ENCODE data around the gene ATP23. TPM values are rescaled to one million over a fixed set of nuclear protein-coding genes. Genes with fewer than 3 reads are reported as not detected.

Gene ATP23
- polyA plus RNA-seq, 2 of the 4 experiments (the other 2 are of a cell fraction) = 7.5 to 13.4 TPM

DNA sequence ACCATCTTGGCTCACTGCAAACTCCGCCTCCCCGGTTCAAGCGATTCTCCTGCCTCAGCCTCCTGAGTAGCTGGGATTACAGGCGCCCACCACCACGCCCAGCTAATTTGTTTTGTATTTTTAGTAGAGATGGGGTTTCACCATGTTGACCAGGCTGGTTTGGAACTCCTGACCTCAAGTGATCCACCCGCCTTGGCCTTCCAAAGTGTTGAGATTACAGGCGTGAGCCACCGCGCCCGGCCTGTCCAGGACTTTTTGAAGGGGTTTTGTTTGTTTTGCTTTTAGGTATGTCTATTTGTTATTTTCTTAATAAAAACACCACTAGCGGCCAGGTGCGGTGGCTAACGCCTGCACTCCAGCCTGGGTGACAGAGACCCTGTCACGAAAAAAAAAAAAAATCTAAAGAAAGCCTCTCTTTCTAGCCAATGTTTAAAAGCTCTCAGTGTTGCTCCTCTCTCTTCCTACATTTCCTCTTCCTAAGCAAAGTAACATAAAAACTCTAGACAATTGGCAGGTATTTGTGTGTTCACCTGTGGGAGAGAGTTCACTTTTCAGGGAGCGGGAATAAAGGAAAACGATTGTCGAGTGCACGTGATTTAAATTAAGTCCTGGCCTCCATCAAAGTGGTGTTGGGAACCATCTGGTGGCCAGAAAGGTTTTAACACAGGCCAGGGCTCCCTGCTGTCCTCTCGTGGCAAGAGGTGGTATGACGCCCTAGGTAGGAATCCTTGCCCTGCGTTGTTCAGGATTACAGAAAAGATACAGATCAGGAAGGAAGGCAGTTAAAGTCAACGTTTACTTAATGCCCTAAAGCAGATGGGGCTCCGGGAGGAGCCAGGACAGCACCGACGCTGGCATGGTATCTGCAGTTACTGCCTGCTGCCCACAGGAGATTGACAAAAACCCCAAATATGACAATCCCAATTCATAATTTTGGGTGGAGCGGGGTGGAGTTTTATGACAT is 36.2 kb upstream of the ATP23 start:
- Histone ChIP-seq H3K9me3 (no peaks in the 10 kb centered on the region), H3K4me1 (no peaks in the 10 kb centered on the region), H3K4me3 (no peak overlapping the region), H3K4me2 (peak overlapping the region; percentile 56), H3K27ac (peak overlapping the region; percentile 41 to 72; a peak in 5 of 6 replicates)
- ATAC-seq (peak; percentile 86 to 95), DNase-seq (ENCODE audit: low read depth in 1 of 2, low spot score in 1 of 2) (peak; percentile 71 to 92), FAIRE-seq (peak; percentile 74)
- CTCF ChIA-PET = interaction anchor here (0.5 to 10.8 kb wide), 40 partner anchors 10 to 186 kb away, joined by 3 to 218 read pairs (median 6); partner anchors contain the start of genes AVIL and CTDSP2
- WGBS (ENCODE audit: missing lambda C conversion rate) = 43% methylated on average over 26 of the region's 26 CpGs
- TF ChIP-seq SMC3 (IDR thresholded peaks at IDR 0.05) = peak; percentile 100
- peak; percentile 35; the same call in 1 of the 2 replicates for TF ChIP-seq GATA3 (IDR thresholded peaks at IDR 0.05; ENCODE audit: borderline replicate concordance)
- no peak for TF ChIP-seq FOSL2 (IDR thresholded peaks at IDR 0.05)
- TF ChIP-seq FOSL2 (CRISPR knock-in tag; IDR thresholded peaks at IDR 0.05) = peak; percentile 3; the same call in 1 of the 2 replicates
- TF ChIP-seq, protein P1, sequence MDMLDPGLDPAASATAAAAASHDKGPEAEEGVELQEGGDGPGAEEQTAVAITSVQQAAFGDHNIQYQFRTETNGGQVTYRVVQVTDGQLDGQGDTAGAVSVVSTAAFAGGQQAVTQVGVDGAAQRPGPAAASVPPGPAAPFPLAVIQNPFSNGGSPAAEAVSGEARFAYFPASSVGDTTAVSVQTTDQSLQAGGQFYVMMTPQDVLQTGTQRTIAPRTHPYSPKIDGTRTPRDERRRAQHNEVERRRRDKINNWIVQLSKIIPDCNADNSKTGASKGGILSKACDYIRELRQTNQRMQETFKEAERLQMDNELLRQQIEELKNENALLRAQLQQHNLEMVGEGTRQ (IDR thresholded peaks at IDR 0.05) = peak; percentile 72
- no peak for TF ChIP-seq PHF8 (IDR thresholded peaks at IDR 0.05; ENCODE audit: borderline replicate concordance, low read depth)
- TF ChIP-seq, protein P2, sequence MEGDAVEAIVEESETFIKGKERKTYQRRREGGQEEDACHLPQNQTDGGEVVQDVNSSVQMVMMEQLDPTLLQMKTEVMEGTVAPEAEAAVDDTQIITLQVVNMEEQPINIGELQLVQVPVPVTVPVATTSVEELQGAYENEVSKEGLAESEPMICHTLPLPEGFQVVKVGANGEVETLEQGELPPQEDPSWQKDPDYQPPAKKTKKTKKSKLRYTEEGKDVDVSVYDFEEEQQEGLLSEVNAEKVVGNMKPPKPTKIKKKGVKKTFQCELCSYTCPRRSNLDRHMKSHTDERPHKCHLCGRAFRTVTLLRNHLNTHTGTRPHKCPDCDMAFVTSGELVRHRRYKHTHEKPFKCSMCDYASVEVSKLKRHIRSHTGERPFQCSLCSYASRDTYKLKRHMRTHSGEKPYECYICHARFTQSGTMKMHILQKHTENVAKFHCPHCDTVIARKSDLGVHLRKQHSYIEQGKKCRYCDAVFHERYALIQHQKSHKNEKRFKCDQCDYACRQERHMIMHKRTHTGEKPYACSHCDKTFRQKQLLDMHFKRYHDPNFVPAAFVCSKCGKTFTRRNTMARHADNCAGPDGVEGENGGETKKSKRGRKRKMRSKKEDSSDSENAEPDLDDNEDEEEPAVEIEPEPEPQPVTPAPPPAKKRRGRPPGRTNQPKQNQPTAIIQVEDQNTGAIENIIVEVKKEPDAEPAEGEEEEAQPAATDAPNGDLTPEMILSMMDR (IDR thresholded peaks at IDR 0.05) = peak; percentile 100
- TF ChIP-seq, protein P3, sequence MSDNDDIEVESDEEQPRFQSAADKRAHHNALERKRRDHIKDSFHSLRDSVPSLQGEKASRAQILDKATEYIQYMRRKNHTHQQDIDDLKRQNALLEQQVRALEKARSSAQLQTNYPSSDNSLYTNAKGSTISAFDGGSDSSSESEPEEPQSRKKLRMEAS (IDR thresholded peaks at IDR 0.05) = peak; percentile 97
- peak; percentile 4 for TF ChIP-seq ZFP36 (IDR thresholded peaks at IDR 0.05; ENCODE audit: borderline replicate concordance, partially characterized antibody)
- no peak for TF ChIP-seq ZC3H11A (IDR thresholded peaks at IDR 0.05)
- peak; percentile 100 for TF ChIP-seq RAD21 (conservative IDR thresholded peaks at IDR 0.05 in 1 of 2, IDR thresholded peaks at IDR 0.05 in 1 of 2)
- peak; percentile 81; the same call in 1 of the 2 replicates for TF ChIP-seq BHLHE40 (IDR thresholded peaks at IDR 0.05; ENCODE audit: low read depth, low read length)
- no peak for TF ChIP-seq RNF2 (IDR thresholded peaks at IDR 0.05; ENCODE audit: borderline replicate concordance, low read depth)
- TF ChIP-seq KDM5A (IDR thresholded peaks at IDR 0.05) = no peak
- TF ChIP-seq, protein P4, sequence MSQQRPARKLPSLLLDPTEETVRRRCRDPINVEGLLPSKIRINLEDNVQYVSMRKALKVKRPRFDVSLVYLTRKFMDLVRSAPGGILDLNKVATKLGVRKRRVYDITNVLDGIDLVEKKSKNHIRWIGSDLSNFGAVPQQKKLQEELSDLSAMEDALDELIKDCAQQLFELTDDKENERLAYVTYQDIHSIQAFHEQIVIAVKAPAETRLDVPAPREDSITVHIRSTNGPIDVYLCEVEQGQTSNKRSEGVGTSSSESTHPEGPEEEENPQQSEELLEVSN (IDR thresholded peaks at IDR 0.05; ENCODE audit: borderline replicate concordance, low read depth) = peak; percentile 99
- 0 out of 5 replicates have a peak, but pooled peaks of 1 of the 2 experiments have one; percentile 31 for TF ChIP-seq JUN (IDR thresholded peaks at IDR 0.05)
- no peak for TF ChIP-seq MAZ (IDR thresholded peaks at IDR 0.05; ENCODE audit: borderline replicate concordance, low read depth, low read length)
- POLR2A ChIA-PET = interaction anchor here (0.7 kb wide), 2 partner anchors 29 to 172 kb away, joined by 4 read pairs; no protein-coding TSS in a partner anchor

DNA sequence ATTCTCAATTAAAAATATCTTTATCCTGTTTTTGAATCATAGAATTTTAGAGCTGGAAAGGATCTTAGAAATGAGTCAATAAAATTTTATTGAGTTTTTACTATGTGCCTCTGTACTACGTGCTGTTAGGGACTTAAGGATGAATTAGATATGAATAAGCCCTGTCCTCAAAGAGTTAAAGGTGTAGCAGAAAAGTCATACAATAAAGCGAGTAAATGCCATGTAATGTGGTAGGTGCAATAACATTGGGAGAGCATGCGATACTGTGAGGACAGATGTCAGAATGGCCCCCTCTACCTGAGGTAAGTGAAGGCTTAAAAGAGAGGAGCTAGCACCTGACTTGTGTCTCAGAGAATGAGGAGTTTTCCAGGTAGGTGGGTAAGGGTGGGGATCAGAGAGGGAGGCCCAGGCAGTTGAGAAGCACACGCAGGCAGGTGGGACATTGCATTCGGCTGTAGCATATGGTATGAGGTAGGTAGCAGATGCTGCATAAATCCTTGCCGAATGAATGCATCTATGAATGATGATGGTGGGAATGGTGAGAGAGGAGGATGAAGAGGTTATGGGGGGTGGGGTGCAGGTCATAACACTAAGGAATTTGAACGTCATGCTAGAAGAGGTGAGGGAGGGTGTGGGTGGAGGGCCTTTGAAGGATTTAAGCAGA is 35.4 kb upstream of the ATP23 start:
- CTCF ChIA-PET = interaction anchor here (0.7 to 10.8 kb wide), 29 partner anchors 9 to 147 kb away, joined by 3 to 218 read pairs (median 8); partner anchors contain the start of genes AVIL and CTDSP2
- TF ChIP-seq HOXB5 (CRISPR knock-in tag; IDR thresholded peaks at IDR 0.05) (no peak), RFX5 (IDR thresholded peaks at IDR 0.05) (no peak), JUNB (IDR thresholded peaks at IDR 0.05) (no peak), MAFK (IDR thresholded peaks at IDR 0.05; ENCODE audit: partially characterized antibody) (no peak), FOSB (CRISPR knock-in tag; IDR thresholded peaks at IDR 0.05) (no peak), SREBF2 (IDR thresholded peaks at IDR 0.05) (no peak), FOXS1 (CRISPR knock-in tag; IDR thresholded peaks at IDR 0.05) (no peak), RAD21 (conservative IDR thresholded peaks at IDR 0.05 in 1 of 2, IDR thresholded peaks at IDR 0.05 in 1 of 2) (no peak), ZC3H11A (IDR thresholded peaks at IDR 0.05) (no peak), CHD2 (IDR thresholded peaks at IDR 0.05; ENCODE audit: low read length, partially characterized antibody) (no peak), HDAC2 (IDR thresholded peaks at IDR 0.05) (no peak), CEBPB (IDR thresholded peaks at IDR 0.05) (no peak), POLR2AphosphoS2 (conservative IDR thresholded peaks at IDR 0.05; ENCODE audit: low read length) (no peak), ESRRA (IDR thresholded peaks at IDR 0.05; ENCODE audit: borderline replicate concordance, low read length) (no peak), ZFP36 (IDR thresholded peaks at IDR 0.05; ENCODE audit: borderline replicate concordance, partially characterized antibody) (no peak)
- POLR2A ChIA-PET = no interaction called here
- no peak overlapping the region for H3K27ac ChIP-seq
- DNase-seq (ENCODE audit: low read depth in 1 of 2, low spot score in 1 of 2) = no peak
- no peaks in the 10 kb centered on the region for H3K4me1 ChIP-seq
- H3K4me3 ChIP-seq = no peak overlapping the region
- 56% methylated on average over 7 of the region's 7 CpGs for WGBS (ENCODE audit: missing lambda C conversion rate)
- no peak overlapping the region for H3K4me2 ChIP-seq
- no peak for ATAC-seq
- FAIRE-seq = no peak
- no peaks in the 10 kb centered on the region for H3K9me3 ChIP-seq

All from A549 (cell line).